Measurements from ENCODE around the gene MPP4. TPM values are rescaled to one million over a fixed set of nuclear protein-coding genes. Genes with fewer than 3 reads are reported as not detected.
A peak's percentile ranks its signal among the peaks of the same experiment; 100 is the strongest.

The MPP4 gene
- 0.16 and 0.37 TPM in 2 replicates for total RNA-seq (2022)
- Bru-seq, nascent RNA, result percentile 35 among the genes with signal in this experiment
- percentile 39 among the genes with signal in this experiment for BruChase-seq, experiment 1, labeled RNA remaining after a 2-hour chase
- BruChase-seq, experiment 2, labeled RNA remaining after a 6-hour chase, result percentile 35 among the genes with signal in this experiment
- long read RNA-seq, result 0 reads

GRCh38 chr2:201698588-201699226, at the start of gene MPP4:
Gene MPP4, minus strand, starts transcription at chr2:201698644. Its CDS starts 4,690 bp downstream, at chr2:201693954.
- no peaks in the 10 kb centered on the region for H3K27me3 ChIP-seq (replicated peaks; ENCODE audit: control insufficient read depth, insufficient read depth, low read length)
- H3K4me1 ChIP-seq, result peaks cover 32% of the 10 kb centered on the region
- Mint-ChIP-seq H3K4me1 (ENCODE audit: low read depth, unreplicated experiment) (peaks cover 22% of the 10 kb centered on the region), H3K4me3 (ENCODE audit: unreplicated experiment) (no peak within 1 kb of the TSS), H3K27me3 (ENCODE audit: insufficient read depth, unreplicated experiment) (no peaks in the 10 kb centered on the region), H3K27ac (ENCODE audit: unreplicated experiment) (peak within 1 kb of the TSS; percentile 11), H3K9me3 (ENCODE audit: unreplicated experiment) (no peaks in the 10 kb centered on the region), H3K36me3 (ENCODE audit: insufficient read depth, unreplicated experiment) (peaks cover 19% of the 10 kb centered on the region)
- intact Hi-C loops (cut with micrococcal nuclease; ENCODE audit: unreplicated experiment), result no loop called here
- no peaks in the 10 kb centered on the region for H3K36me3 ChIP-seq (ENCODE audit: control insufficient read depth, insufficient read depth, low read length)
- ChIA-PET CTCF (interaction anchor here (0.6 kb wide), 1 partner anchor 18 kb away, joined by 3 read pairs; no protein-coding TSS in a partner anchor), POLR2A (no interaction called here)
- no peak within 1 kb of the TSS for H3K4me3 ChIP-seq (ENCODE audit: low read depth, low read length)
- H3K9me3 ChIP-seq, result no peaks in the 10 kb centered on the region
- no TSS peak for BruUV-seq (replicated peaks)
- TF ChIP-seq, protein P1, sequence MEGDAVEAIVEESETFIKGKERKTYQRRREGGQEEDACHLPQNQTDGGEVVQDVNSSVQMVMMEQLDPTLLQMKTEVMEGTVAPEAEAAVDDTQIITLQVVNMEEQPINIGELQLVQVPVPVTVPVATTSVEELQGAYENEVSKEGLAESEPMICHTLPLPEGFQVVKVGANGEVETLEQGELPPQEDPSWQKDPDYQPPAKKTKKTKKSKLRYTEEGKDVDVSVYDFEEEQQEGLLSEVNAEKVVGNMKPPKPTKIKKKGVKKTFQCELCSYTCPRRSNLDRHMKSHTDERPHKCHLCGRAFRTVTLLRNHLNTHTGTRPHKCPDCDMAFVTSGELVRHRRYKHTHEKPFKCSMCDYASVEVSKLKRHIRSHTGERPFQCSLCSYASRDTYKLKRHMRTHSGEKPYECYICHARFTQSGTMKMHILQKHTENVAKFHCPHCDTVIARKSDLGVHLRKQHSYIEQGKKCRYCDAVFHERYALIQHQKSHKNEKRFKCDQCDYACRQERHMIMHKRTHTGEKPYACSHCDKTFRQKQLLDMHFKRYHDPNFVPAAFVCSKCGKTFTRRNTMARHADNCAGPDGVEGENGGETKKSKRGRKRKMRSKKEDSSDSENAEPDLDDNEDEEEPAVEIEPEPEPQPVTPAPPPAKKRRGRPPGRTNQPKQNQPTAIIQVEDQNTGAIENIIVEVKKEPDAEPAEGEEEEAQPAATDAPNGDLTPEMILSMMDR (IDR thresholded peaks at IDR 0.05; ENCODE audit: insufficient read depth in 1 of 2, low read depth in 1 of 2, low read length in 1 of 2, severe bottlenecking in 1 of 2, unreplicated experiment in 1 of 2), result no peak
- no peak for DNase-seq

DNA sequence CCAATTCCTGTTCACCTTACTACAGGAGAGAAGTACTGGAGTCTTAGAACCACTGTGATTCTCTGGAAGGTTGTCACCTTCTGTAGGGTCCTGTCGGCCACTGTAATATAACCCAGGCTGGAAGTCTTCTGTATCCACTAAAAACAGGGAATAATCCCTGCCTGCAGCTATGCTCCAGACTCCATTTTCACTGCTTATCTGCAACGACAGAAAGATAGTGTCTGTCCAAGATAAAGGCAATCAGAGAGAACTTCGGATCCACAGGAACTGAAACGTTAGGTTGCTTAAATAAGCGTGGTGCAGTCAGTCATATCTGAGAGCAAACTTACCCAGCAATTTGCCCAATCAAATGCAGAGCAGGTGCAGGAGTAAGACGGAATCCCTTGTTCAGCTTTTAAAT, 48.1 kb upstream of the MPP4 start:
- Mint-ChIP-seq H3K4me3 (ENCODE audit: unreplicated experiment) (no peak overlapping the region), H3K27ac (ENCODE audit: unreplicated experiment) (no peak overlapping the region)

GRCh38 chr2:201735486-201735885, 37.0 kb upstream of the MPP4 start:
- BruUV-seq (replicated peaks), result no TSS peak
- Histone ChIP-seq H3K4me1 (no peaks in the 10 kb centered on the region), H3K9me3 (no peaks in the 10 kb centered on the region), H3K36me3 (ENCODE audit: control insufficient read depth, insufficient read depth, low read length) (no peaks in the 10 kb centered on the region; the same call in 1 of the 2 replicates), H3K4me3 (ENCODE audit: low read depth, low read length) (no peak overlapping the region), H3K27me3 (replicated peaks; ENCODE audit: control insufficient read depth, insufficient read depth, low read length) (no peaks in the 10 kb centered on the region)
- TF ChIP-seq, protein P1 (IDR thresholded peaks at IDR 0.05; ENCODE audit: insufficient read depth in 1 of 2, low read depth in 1 of 2, low read length in 1 of 2, severe bottlenecking in 1 of 2, unreplicated experiment in 1 of 2), result no peak
- ChIA-PET POLR2A (no interaction called here), CTCF (no interaction called here)
- peaks cover 16% of the 10 kb centered on the region for H3K36me3 Mint-ChIP-seq (ENCODE audit: insufficient read depth, unreplicated experiment)
- H3K27ac Mint-ChIP-seq (ENCODE audit: unreplicated experiment), result no peak overlapping the region
- intact Hi-C loops (cut with micrococcal nuclease; ENCODE audit: unreplicated experiment), result no loop called here
- no peaks in the 10 kb centered on the region for H3K4me1 Mint-ChIP-seq (ENCODE audit: low read depth, unreplicated experiment)
- H3K9me3 Mint-ChIP-seq (ENCODE audit: unreplicated experiment), result no peaks in the 10 kb centered on the region
- DNase-seq, result no peak
- no peak overlapping the region for H3K4me3 Mint-ChIP-seq (ENCODE audit: unreplicated experiment)
- no peaks in the 10 kb centered on the region for H3K27me3 Mint-ChIP-seq (ENCODE audit: insufficient read depth, unreplicated experiment)

More for the DNA sequence above, 48.1 kb upstream of the MPP4 start:
- CTCF ChIA-PET, result no interaction called here
- H3K36me3 ChIP-seq (ENCODE audit: control insufficient read depth, insufficient read depth, low read length), result 0 out of 2 replicates have a peak, but pooled peaks cover 1% of the 10 kb centered on the region
- Mint-ChIP-seq H3K36me3 (ENCODE audit: insufficient read depth, unreplicated experiment) (peaks cover 35% of the 10 kb centered on the region), H3K27me3 (ENCODE audit: insufficient read depth, unreplicated experiment) (no peaks in the 10 kb centered on the region), H3K9me3 (ENCODE audit: unreplicated experiment) (no peaks in the 10 kb centered on the region), H3K4me1 (ENCODE audit: low read depth, unreplicated experiment) (peaks cover 7% of the 10 kb centered on the region)
- peaks cover 6% of the 10 kb centered on the region; the same call in 1 of the 2 replicates for H3K4me1 ChIP-seq
- BruUV-seq (replicated peaks), result no TSS peak
- POLR2A ChIA-PET, result no interaction called here
- no peaks in the 10 kb centered on the region for H3K9me3 ChIP-seq
- H3K4me3 ChIP-seq (ENCODE audit: low read depth, low read length), result no peak overlapping the region
- DNase-seq, result no peak
- intact Hi-C loops (cut with micrococcal nuclease; ENCODE audit: unreplicated experiment), result no loop called here
- H3K27me3 ChIP-seq (replicated peaks; ENCODE audit: control insufficient read depth, insufficient read depth, low read length), result no peaks in the 10 kb centered on the region
- TF ChIP-seq, protein P1 (IDR thresholded peaks at IDR 0.05; ENCODE audit: insufficient read depth in 1 of 2, low read depth in 1 of 2, low read length in 1 of 2, severe bottlenecking in 1 of 2, unreplicated experiment in 1 of 2), result no peak

Measured in Caco-2 (cell line).